Esophagus squamous epithelium (tissue), 5 donors: ENCODE results near the gene GGCT. TPM values are rescaled to one million over a fixed set of nuclear protein-coding genes. Genes with fewer than 3 reads are reported as not detected.

Experiments used
- DNase-seq: peaks from one replicate; lab custom pipeline; 2025; lab: John Stamatoyannopoulos, UW
- H3K27ac ChIP-seq, 4 donors: fragments of 200-600 bp; sonication (generic); one replicate each; pipeline ENCODE4 v1.5.1; 2016 to 2019; ENCODE audit warnings: mild to moderate bottlenecking in 1 of 4
- H3K27me3 ChIP-seq, 4 donors: fragments of 200-600 bp; sonication (generic); 1 replicate in 3 of 4; 2 replicates in 1 of 4; pipeline versions ENCODE4 v1.5.1 to v1.6.0; 2017 to 2021; ENCODE audit warnings: antibody characterized with exemption in 1 of 4
- H3K36me3 ChIP-seq, 3 donors: fragments of 200-600 bp; sonication (generic); one replicate each; pipeline ENCODE4 v1.5.1; 2016 to 2019
- H3K4me1 ChIP-seq, 3 donors: fragments of 200-600 bp; sonication (generic); one replicate each; pipeline ENCODE4 v1.5.1; 2017 to 2019
- H3K4me3 ChIP-seq, 4 donors: fragments of 200-600 bp; sonication (generic); 1 replicate in 3 of 4; 2 replicates in 1 of 4; pipeline ENCODE4 v1.5.1; 2016 to 2019; ENCODE audit warnings: mild to moderate bottlenecking in 2 of 4, moderate library complexity in 1 of 4
- H3K9me3 ChIP-seq, 3 donors: fragments of 200-600 bp; sonication (generic); one replicate each; pipeline ENCODE4 v1.5.1; 2016 to 2019
- POLR2A ChIP-seq, 4 donors: fragments of 450-650 bp; IDR thresholded peaks; one replicate each; pipeline ENCODE4 v1.6.1; 2017; ENCODE audit warnings: antibody characterized with exemption in 4 of 4, mild to moderate bottlenecking in 4 of 4, moderate library complexity in 3 of 4
- WGBS, 2 donors: methylation state at CpG; one replicate each; pipeline ENCODE4 v1.1.5; 2018; 5-methylcytosine and 5-hydroxymethylcytosine counted together
- intact Hi-C: fragments of 100-400 bp; cut with DNase I; formaldehyde crosslinking; loops from one replicate; pipeline ENCODE4 v1.15.0; 2022
- total RNA-seq, 4 donors: library from RNA; depleted of rRNA; stranded (reverse); fragments of >200 nt; gene quantifications; one replicate each; pipeline ENCODE4 v1.1.0, GENCODE V29; 2016
- TF ChIP-seq, protein P1 (sequence below), 6 experiments: fragments of 450-650 bp in 4 of 6; fragments of 200-600 bp in 2 of 6; sonication (generic) in 2 of 6; IDR thresholded peaks; one replicate each; pipeline ENCODE4 v1.5.1; 2016 to 2019; ENCODE audit warnings: antibody characterized with exemption in 6 of 6, mild to moderate bottlenecking in 4 of 6, moderate library complexity in 4 of 6
- donor health status: DM: yes; HTN: yes; CAD: no.

Gene GGCT
- total RNA-seq, 4 donors from 2014 or later: 42.3 to 74.9 (median 63.9) TPM

DNA sequence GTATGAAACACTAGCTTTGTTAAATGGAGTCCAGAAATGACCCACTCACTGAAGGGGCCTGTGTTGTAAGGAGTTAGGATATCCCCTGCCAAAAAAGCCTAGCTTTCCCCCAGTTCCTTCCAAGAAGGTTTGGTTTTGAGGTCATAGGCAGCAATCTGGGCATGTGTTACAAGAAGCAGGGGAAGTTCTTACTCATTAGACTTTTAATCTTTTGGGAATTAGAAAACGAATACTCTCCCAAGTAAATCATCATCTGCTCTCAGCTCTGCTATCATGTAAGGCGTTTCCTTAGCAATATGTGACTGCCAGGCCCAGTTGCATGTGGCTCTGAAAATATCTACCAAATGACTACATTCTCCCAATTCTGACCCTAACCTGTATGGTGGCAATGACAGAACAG lies 29.7 kb downstream of the GGCT start:
- DNase-seq: no peak
- peak overlapping the region; percentile 12 to 85 (median 56) for H3K27ac ChIP-seq

DNA sequence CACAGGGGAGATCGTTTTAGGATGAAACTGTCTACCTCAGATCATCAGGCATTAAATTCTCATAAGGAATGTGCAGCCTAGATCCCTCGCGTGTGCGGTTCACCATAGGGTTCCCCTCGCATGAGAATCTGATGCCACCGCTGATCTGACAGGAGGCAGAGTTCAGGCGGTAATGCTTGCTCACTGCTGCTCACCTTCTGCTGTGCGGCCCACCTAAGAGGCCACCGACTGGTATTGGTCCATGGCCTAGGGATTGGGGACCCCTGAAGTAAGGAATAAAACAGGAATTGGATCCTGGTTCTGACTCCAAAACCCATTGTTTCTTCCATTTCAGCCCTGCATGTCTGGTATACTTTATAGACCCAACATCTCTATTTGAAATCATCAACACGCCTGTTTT lies 30.1 kb downstream of the GGCT start:
- 87 to 95% methylated on average over 7 to 10 of the region's 10 CpGs for WGBS, 2 donors
- Histone ChIP-seq H3K36me3 (peaks cover 0 to 11% (median 0%) of the 10 kb centered on the region in 3 donors), H3K4me3 (no peak overlapping the region), H3K27ac (peak overlapping the region; percentile 12 to 85 (median 56)), H3K9me3 (no peaks in the 10 kb centered on the region), H3K4me1 (peaks cover 38 to 95% (median 64%) of the 10 kb centered on the region in 3 donors), H3K27me3 (no peaks in the 10 kb centered on the region)
- no peak for DNase-seq
- intact Hi-C loops: no loop called here
- no peak for TF ChIP-seq POLR2A (IDR thresholded peaks at IDR 0.05)
- TF ChIP-seq, protein P1, sequence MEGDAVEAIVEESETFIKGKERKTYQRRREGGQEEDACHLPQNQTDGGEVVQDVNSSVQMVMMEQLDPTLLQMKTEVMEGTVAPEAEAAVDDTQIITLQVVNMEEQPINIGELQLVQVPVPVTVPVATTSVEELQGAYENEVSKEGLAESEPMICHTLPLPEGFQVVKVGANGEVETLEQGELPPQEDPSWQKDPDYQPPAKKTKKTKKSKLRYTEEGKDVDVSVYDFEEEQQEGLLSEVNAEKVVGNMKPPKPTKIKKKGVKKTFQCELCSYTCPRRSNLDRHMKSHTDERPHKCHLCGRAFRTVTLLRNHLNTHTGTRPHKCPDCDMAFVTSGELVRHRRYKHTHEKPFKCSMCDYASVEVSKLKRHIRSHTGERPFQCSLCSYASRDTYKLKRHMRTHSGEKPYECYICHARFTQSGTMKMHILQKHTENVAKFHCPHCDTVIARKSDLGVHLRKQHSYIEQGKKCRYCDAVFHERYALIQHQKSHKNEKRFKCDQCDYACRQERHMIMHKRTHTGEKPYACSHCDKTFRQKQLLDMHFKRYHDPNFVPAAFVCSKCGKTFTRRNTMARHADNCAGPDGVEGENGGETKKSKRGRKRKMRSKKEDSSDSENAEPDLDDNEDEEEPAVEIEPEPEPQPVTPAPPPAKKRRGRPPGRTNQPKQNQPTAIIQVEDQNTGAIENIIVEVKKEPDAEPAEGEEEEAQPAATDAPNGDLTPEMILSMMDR (IDR thresholded peaks at IDR 0.05): no peak

More for the DNA sequence above, 29.7 kb downstream of the GGCT start:
- H3K9me3 ChIP-seq: no peaks in the 10 kb centered on the region
- peaks cover 0 to 11% (median 0%) of the 10 kb centered on the region in 3 donors for H3K36me3 ChIP-seq
- TF ChIP-seq, protein P1 (IDR thresholded peaks at IDR 0.05): no peak
- TF ChIP-seq POLR2A (IDR thresholded peaks at IDR 0.05): no peak
- no peak overlapping the region for H3K4me3 ChIP-seq
- H3K27me3 ChIP-seq: no peaks in the 10 kb centered on the region
- 33 to 55% methylated on average over 2 of the region's 2 CpGs for WGBS, 2 donors
- intact Hi-C loops: no loop called here
- H3K4me1 ChIP-seq: peaks cover 34 to 94% (median 63%) of the 10 kb centered on the region in 3 donors

DNA sequence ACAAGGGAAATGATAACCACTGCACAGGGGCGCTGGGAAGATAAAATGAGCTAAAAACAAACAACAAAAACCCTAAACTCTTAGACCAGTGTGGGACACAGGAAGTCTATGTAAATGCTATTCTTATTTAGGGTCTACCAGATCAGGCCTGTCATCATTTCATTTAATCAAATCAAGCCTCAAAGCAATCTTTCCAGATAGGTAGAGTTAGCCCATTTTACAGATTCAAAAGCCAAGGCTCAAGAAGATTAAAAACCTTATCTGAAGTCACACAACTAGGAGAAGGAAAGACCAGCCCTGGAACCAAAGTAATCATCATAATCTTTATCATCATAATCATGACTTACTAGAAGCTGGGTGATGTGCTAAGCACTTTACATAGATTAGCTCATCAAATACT lies 30.7 kb downstream of the GGCT start:
- intact Hi-C loops: no loop called here
- WGBS, 2 donors: 79 to 85% methylated on average over 1 of the region's 1 CpG
- Histone ChIP-seq H3K9me3 (no peaks in the 10 kb centered on the region), H3K27me3 (no peaks in the 10 kb centered on the region), H3K27ac (peak overlapping the region in 3 of 4 donors; percentile 40 to 85 (median 71)), H3K36me3 (peaks cover 0 to 11% (median 0%) of the 10 kb centered on the region in 3 donors), H3K4me3 (no peak overlapping the region), H3K4me1 (peaks cover 41 to 95% (median 66%) of the 10 kb centered on the region in 3 donors)
- no peak for DNase-seq
- no peak for TF ChIP-seq POLR2A (IDR thresholded peaks at IDR 0.05)
- TF ChIP-seq, protein P1 (IDR thresholded peaks at IDR 0.05): no peak

DNA sequence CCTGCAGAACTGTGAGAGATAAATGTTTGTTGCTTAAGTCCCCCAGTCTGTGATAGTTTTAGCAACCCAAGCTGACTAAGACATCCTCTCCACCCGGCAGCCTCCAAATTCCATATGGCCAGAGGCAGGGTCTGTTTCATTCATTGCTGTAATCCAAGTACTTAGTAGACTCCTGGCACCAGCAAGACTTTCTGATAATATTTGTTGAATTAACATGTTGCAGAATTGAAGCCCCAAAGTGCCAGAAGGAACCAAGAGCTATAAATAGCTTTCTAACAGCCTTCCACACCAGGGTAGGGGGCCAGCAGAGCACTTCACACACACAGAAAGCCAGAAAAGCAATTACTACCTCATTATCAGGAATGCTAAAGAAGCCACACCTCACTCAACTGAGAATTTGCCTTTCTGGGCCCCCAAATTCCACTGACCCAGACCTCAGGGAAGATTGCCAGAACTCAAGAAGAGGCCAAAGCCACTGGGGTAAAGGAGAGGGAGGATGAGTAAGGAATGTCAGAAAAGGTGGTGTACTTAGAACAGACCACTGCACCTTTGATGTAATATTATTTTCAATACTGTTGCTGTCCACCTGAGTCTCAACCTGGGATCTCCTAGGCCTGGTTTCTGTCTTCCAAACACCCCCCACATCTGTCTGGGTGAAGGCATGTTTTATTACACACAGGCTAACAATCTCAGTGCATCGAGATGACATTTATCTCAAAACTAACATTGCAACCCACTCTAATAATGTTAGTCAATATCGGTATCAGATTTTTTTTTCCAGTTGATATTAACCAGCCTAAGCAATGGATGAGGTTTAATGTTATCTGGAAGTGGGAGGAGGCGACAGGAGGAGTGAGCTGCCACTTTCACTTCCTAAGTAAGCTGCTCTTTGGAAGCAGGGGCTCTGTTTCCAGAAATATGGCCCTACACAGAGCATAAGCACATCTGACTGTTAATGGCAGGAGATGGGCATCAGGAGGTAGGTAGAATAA lies 31.5 kb downstream of the GGCT start:
- H3K27me3 ChIP-seq: no peaks in the 10 kb centered on the region
- H3K4me1 ChIP-seq: peaks cover 42 to 97% (median 74%) of the 10 kb centered on the region in 3 donors
- intact Hi-C loops: no loop called here
- no peak overlapping the region for H3K4me3 ChIP-seq
- no peak for TF ChIP-seq POLR2A (IDR thresholded peaks at IDR 0.05)
- TF ChIP-seq, protein P1 (IDR thresholded peaks at IDR 0.05): no peak
- H3K36me3 ChIP-seq: peaks cover 0 to 11% (median 0%) of the 10 kb centered on the region in 3 donors
- DNase-seq: no peak
- peak overlapping the region; percentile 16 to 85 (median 81) for H3K27ac ChIP-seq
- H3K9me3 ChIP-seq: no peaks in the 10 kb centered on the region
- WGBS, 2 donors: 46 to 58% methylated on average over 4 of the region's 4 CpGs
